ENCODE data around the gene NEK6.

DNA sequence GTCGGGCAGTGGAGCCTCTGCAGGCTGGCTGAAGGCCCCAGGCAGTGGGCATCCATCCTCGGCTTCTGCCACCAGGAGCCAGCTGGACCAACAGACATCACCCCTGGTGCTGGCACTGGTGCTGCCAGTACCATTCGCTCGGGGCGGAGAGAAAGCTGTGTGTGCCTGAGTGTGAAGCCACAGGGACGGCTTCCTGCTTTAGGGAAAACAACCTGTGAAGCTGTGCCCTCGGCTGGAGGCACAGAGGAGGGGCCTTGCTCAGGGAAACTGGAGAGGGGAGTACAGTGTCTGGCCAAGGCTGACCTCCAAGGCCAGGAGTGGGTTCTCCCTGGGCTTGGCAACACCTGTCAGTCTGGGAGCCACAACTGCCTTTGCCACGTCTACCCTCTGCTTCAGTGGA, 38.3 kb downstream of the NEK6 start:
- no peak for TF ChIP-seq CTCF (IDR thresholded peaks at IDR 0.05)
- TF ChIP-seq POLR2A (IDR thresholded peaks at IDR 0.05), result no peak

All from testis (tissue), 2 donors.